RWPE2 (cell line): ENCODE results near the gene KCNA10.
A peak's percentile ranks its signal among the peaks of the same experiment; 100 is the strongest.

Experiments used
- ATAC-seq: fragments of 200-7000 bp; cut with Tn5 transposase; 3 replicates; pipeline ENCODE4 v1.9.1; 2021; ENCODE audit warnings: low read depth
- DNase-seq: peaks from one replicate; pipeline ENCODE4 v3.0.0-alpha.2; 2020; ENCODE audit warnings: low spot score
- H3K27ac ChIP-seq: fragments of 450-650 bp; 2 replicates; pipeline ENCODE4 v1.5.1; 2017; ENCODE audit warnings: mild to moderate bottlenecking; ENCODE audit not compliant: poor library complexity, severe bottlenecking
- H3K27me3 ChIP-seq: fragments of 250-450 bp; sonication (Bioruptor Pico); 2 replicates; pipeline ENCODE4 v1.5.1; 2021; ENCODE audit warnings: mild to moderate bottlenecking, moderate library complexity; ENCODE audit not compliant: insufficient read depth, poor library complexity, severe bottlenecking
- H3K36me3 ChIP-seq: fragments of 250-450 bp; sonication (Bioruptor Pico); 2 replicates; pipeline ENCODE4 v1.5.1; 2020; ENCODE audit warnings: low read depth, mild to moderate bottlenecking, moderate library complexity
- H3K4me1 ChIP-seq: fragments of 250-450 bp; sonication (Bioruptor Pico); 2 replicates; pipeline ENCODE4 v1.5.1; 2021; ENCODE audit warnings: mild to moderate bottlenecking, moderate library complexity; ENCODE audit not compliant: insufficient read depth, poor library complexity, severe bottlenecking
- H3K4me3 ChIP-seq: fragments of 250-450 bp; sonication (Bioruptor Pico); 2 replicates; pipeline ENCODE4 v1.5.1; 2021; ENCODE audit warnings: mild to moderate bottlenecking, moderate library complexity; ENCODE audit not compliant: severe bottlenecking
- H3K9me3 ChIP-seq: fragments of 250-450 bp; sonication (Bioruptor Pico); 2 replicates; pipeline ENCODE4 v1.5.1; 2021; ENCODE audit warnings: mild to moderate bottlenecking, moderate library complexity; ENCODE audit not compliant: severe bottlenecking
- CTCF ChIP-seq: fragments of 450-650 bp; IDR thresholded peaks from one replicate; pipeline ENCODE4 v1.5.1; 2017; ENCODE audit warnings: mild to moderate bottlenecking, moderate library complexity; ENCODE audit not compliant: poor library complexity, severe bottlenecking

KCNA10 gene

GRCh38 chr1:110509655-110510054 lies 9.3 kb downstream of the KCNA10 start:
- Histone ChIP-seq H3K4me1 (no peaks in the 10 kb centered on the region), H3K36me3 (no peaks in the 10 kb centered on the region), H3K27me3 (no peaks in the 10 kb centered on the region), H3K4me3 (no peak overlapping the region), H3K9me3 (no peaks in the 10 kb centered on the region), H3K27ac (no peak overlapping the region)
- ATAC-seq (no peak), DNase-seq (no peak)
- no peak for TF ChIP-seq CTCF

GRCh38 chr1:110508028-110508940 lies 10.7 kb downstream of the KCNA10 start:
- Histone ChIP-seq H3K27me3 (no peaks in the 10 kb centered on the region), H3K4me1 (no peaks in the 10 kb centered on the region), H3K36me3 (no peaks in the 10 kb centered on the region), H3K4me3 (no peak overlapping the region), H3K27ac (no peak overlapping the region), H3K9me3 (no peaks in the 10 kb centered on the region)
- no peak for TF ChIP-seq CTCF
- DNase-seq (no peak), ATAC-seq (peak; percentile 67; the same call in 2 of the 3 replicates)

GRCh38 chr1:110506541-110506940 lies 12.4 kb downstream of the KCNA10 start:
- Histone ChIP-seq H3K36me3 (no peaks in the 10 kb centered on the region), H3K4me1 (no peaks in the 10 kb centered on the region), H3K27me3 (no peaks in the 10 kb centered on the region), H3K4me3 (no peak overlapping the region), H3K9me3 (no peaks in the 10 kb centered on the region), H3K27ac (no peak overlapping the region)
- ATAC-seq, result no peak
- TF ChIP-seq CTCF, result no peak
- no peak for DNase-seq

- Histone ChIP-seq H3K9me3 (no peaks in the 10 kb centered on the region), H3K27ac (no peak overlapping the region), H3K4me3 (no peak overlapping the region), H3K36me3 (no peaks in the 10 kb centered on the region), H3K4me1 (no peaks in the 10 kb centered on the region), H3K27me3 (no peaks in the 10 kb centered on the region)
- no peak for TF ChIP-seq CTCF
- ATAC-seq (no peak), DNase-seq (no peak)
These were observed 13.4 kb downstream of the KCNA10 start for GRCh38 chr1:110505596-110505995.

- Histone ChIP-seq H3K4me1 (no peaks in the 10 kb centered on the region), H3K36me3 (no peaks in the 10 kb centered on the region), H3K9me3 (no peaks in the 10 kb centered on the region), H3K27ac (no peak overlapping the region), H3K27me3 (no peaks in the 10 kb centered on the region), H3K4me3 (no peak overlapping the region)
- no peak for TF ChIP-seq CTCF
- ATAC-seq, result no peak
- DNase-seq, result no peak
These were observed 14.7 kb downstream of the KCNA10 start for GRCh38 chr1:110504226-110504625.
